GM12874 (cell line): ENCODE measurements around the gene LCE3C.

Experiments used
- TF ChIP-seq, protein P1 (sequence below): IDR thresholded peaks from 2 replicates; pipeline ENCODE4 v1.5.1; 2011; ENCODE audit warnings: low read depth, mild to moderate bottlenecking, control low read depth, low read length, moderate library complexity; ENCODE audit not compliant: insufficient read depth

LCE3C gene, protein sequence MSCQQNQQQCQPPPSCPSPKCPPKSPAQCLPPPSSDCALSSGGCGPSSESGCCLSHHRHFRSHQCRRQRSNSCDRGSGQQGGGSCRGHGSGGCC

DNA sequence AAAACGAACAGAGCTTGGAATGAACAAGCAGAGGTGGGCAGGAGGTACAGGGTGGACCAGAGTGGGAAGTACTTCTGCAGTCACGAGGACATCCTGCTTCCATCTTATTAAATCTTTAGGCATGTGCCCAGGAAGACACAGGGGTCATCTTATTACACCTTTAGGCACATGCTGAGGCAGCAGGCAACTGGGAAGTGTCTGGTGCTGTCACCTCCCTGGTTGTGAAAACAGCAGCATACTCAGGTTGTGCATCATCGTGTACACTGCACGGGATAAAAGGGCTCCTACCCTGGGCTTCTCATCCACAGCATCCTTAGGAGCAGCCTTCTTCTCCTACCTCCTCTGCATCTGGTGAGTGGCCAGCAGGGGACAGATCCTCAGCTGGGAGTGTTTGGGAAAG is at the start of gene LCE3C:
TSS of gene LCE3C (plus strand) at position 301 of the 400 bp plus-strand sequence. CDS start 498 bp downstream, outside the sequence.
- TF ChIP-seq, protein P1, sequence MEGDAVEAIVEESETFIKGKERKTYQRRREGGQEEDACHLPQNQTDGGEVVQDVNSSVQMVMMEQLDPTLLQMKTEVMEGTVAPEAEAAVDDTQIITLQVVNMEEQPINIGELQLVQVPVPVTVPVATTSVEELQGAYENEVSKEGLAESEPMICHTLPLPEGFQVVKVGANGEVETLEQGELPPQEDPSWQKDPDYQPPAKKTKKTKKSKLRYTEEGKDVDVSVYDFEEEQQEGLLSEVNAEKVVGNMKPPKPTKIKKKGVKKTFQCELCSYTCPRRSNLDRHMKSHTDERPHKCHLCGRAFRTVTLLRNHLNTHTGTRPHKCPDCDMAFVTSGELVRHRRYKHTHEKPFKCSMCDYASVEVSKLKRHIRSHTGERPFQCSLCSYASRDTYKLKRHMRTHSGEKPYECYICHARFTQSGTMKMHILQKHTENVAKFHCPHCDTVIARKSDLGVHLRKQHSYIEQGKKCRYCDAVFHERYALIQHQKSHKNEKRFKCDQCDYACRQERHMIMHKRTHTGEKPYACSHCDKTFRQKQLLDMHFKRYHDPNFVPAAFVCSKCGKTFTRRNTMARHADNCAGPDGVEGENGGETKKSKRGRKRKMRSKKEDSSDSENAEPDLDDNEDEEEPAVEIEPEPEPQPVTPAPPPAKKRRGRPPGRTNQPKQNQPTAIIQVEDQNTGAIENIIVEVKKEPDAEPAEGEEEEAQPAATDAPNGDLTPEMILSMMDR, result no peak

DNA sequence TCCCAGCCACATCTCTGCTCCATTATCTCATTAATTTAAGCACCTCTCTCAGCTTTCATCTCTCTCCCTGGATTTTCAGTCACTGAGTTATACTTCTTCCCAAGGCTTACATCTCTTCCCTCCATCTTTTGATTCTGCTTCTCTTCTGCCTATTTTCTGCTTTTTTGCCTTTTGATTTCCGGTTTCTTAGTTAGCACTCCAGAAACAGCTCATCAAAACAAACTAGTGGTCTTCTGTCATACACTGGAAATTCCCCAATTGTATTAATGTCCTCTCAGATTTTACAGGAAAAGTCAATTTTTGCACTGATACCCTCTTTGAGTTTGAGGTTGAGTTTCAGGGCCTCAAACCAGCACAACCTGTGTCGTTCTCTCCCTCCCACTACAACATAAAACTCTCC is 34.9 kb upstream of the LCE3C start:
- TF ChIP-seq, protein P1, result no peak

DNA sequence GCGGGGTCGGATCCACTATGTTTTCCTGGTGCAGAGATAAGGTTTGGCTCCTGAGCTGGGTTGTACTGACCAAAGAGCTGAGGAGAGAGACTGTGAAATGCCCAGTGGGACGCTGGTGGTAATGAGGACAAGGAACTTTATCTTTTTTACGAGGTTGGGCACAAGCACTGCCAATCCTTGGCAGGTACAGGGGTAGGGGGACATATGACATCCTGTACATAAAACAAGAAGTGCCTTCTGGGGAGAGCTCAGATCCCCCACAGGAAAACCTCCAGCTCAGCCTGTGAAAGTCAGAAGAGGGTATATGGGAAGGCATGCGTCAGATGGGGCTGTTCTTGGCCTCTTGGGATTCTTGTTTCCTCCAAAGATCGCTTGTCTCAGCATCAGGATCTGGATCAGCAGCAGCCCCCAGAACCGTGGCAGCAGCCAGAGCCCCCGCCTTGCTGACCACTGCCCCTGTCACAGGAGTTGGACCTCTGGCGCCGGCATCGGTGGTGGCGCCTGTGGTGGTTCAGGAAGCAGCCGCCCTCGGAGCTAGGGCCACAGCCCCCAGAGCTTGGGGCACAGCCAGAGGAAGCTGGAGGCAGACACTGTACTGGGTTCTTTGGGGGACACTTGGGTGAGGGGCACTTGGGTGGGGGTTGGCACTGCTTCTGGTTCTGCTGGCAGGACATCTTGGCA is 34.4 kb upstream of the LCE3C start:
- TF ChIP-seq, protein P1, result no peak

DNA sequence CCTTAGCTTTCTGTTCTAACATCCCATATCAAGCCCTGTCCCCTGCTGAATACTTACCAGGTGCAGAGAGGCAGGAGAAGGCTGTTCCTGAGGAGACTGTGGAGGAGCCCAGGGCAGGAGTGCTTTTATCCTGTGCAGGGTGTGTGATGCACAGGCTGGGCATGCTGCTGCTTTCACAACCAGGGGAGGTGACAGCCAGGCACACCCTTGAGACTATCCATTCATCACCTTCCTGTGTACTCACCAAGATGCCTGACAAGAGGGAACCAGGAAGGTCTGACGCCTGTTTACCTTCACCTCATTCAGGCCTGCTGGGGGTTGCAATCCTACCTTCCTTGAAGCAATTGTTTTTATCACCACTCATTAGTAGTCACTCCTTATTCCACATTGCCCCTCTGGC is 33.4 kb upstream of the LCE3C start, which contains the start of gene LCE3E:
TSS of gene LCE3E (minus strand) at position 100 of the 400 bp plus-strand sequence. CDS start 572 bp downstream, outside the sequence.
- TF ChIP-seq, protein P1, result no peak

DNA sequence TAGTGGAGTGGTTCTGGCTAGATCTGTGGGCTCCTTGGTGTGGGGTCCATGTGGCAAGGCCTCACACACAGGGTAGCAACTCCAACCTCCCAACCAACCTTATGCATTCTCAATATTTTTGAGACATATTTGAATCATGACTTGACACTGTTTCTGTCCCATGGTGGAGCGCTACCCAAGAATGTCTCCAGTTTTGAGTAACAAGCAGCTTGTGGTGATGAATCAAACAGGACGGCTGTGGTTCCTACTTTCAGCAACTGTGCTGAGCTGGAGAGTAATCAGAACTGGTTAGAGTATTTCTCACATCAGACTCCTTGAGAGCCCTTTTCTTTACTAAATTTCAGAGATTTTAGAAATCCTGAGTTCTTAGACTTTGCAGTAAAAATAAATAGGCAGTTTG is 22.9 kb upstream of the LCE3C start:
- TF ChIP-seq, protein P1, result no peak

DNA sequence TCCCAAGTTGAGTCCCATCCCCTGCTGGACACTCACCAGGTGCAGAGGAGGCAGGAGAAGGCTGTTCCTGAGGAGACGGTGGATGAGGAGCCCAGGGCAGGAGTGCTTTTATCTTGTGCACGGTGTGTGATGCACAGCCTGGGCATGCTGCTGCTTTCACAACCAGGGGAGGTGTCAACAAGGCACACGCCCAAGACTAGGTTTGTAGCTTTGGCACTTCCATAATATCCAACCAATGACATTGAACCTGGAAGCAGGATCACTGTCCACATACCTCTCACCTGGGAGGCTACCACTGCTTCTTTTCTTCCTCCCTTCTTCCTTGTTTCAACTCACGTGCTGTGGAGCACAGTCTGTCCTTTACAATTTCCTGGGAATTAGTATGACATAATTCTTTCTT is 19.6 kb upstream of the LCE3C start, which contains the start of gene LCE3D:
TSS of gene LCE3D (minus strand) at position 84 of the 400 bp plus-strand sequence. CDS start 580 bp downstream, outside the sequence.
- TF ChIP-seq, protein P1, result no peak

DNA sequence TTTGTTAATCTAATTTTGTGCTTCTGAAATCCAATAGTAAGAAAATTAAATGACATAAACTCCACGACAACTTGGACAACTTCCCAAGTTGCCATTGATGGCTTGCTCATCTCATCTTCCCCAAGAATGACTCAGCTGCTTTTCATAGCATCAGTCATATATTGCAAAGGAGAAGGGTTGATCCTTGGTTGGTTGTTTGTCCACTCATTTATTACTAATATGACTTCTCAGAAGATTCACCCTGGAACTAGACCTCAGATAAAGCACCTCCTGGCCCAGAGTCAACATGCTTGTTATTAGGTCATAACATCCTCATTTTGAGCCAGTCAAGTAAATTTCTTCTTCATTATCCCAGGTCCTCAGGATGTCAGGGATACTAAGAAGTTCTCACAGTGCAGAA is 17.4 kb upstream of the LCE3C start:
- TF ChIP-seq, protein P1, result no peak
